Spleen (tissue), 7 donors: ENCODE data around the gene NOP14.

Experiments
- POLR2A ChIP-seq, 3 donors: fragments of 450-650 bp; IDR thresholded peaks; one replicate each; pipeline ENCODE4 v1.5.1; 2017; ENCODE audit warnings: antibody characterized with exemption in 3 of 3, mild to moderate bottlenecking in 1 of 3
- POLR2AphosphoS5 ChIP-seq, 3 donors: sonication (generic); formaldehyde crosslinking; IDR thresholded peaks; one replicate each; pipeline ENCODE4 v1.5.1; 2017; ENCODE audit warnings: antibody characterized with exemption in 3 of 3
- TF ChIP-seq, protein P1 (sequence below), 11 experiments: fragments of 200-600 bp in 7 of 11; fragments of 450-650 bp in 4 of 11; sonication (generic) in 4 of 11; IDR thresholded peaks in 8 of 11; conservative IDR thresholded peaks in 3 of 11; 1 replicate in 7 of 11; 2 replicates in 4 of 11; pipeline versions ENCODE4 v1.4.0 to v1.8.0; 2016 to 2021; ENCODE audit warnings: antibody characterized with exemption in 11 of 11, inconsistent platforms in 4 of 11, mild to moderate bottlenecking in 1 of 11
- donor health status: DM: no; HTN: no; CAD: no; lungs with moderate emphysema.
- donor health status: DM: no; HTN: no; CAD: no.
- donor health status: DM: no; HTN: no; CAD: no.

DNA sequence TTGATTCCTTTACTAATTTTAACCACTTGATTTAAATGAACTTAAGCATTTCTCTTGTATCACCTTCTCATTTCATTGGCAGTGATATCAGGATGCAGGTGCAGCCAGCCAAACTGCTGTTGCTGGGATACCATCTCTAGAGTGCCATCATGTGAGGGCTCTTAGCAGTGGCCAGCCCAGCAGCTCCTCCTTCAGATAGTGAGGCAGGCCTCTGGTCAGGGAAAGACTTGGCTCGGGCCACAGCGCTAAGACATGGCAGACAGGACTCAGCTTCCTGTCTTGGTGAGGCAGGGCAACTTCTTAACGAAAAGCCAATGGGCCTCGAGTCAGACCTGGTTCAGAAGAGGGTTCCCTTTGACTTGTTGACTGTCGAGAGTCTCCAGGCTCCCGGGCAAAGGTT is 50.0 kb downstream of the NOP14 start:
- TF ChIP-seq, protein P1, sequence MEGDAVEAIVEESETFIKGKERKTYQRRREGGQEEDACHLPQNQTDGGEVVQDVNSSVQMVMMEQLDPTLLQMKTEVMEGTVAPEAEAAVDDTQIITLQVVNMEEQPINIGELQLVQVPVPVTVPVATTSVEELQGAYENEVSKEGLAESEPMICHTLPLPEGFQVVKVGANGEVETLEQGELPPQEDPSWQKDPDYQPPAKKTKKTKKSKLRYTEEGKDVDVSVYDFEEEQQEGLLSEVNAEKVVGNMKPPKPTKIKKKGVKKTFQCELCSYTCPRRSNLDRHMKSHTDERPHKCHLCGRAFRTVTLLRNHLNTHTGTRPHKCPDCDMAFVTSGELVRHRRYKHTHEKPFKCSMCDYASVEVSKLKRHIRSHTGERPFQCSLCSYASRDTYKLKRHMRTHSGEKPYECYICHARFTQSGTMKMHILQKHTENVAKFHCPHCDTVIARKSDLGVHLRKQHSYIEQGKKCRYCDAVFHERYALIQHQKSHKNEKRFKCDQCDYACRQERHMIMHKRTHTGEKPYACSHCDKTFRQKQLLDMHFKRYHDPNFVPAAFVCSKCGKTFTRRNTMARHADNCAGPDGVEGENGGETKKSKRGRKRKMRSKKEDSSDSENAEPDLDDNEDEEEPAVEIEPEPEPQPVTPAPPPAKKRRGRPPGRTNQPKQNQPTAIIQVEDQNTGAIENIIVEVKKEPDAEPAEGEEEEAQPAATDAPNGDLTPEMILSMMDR (IDR thresholded peaks at IDR 0.05 in 8 of 11, conservative IDR thresholded peaks at IDR 0.05 in 3 of 11): no peak
- TF ChIP-seq POLR2A (IDR thresholded peaks at IDR 0.05) (no peak), POLR2AphosphoS5 (IDR thresholded peaks at IDR 0.05) (no peak)
